HG03342 (cell line): ENCODE data around the gene GAA.

ENCODE experiments used
- ATAC-seq: cut with Tn5 transposase; IDR thresholded peaks from one replicate; pipeline ENCODE4 v1.9.1; 2021; ENCODE audit warnings: mild to moderate bottlenecking, moderate library complexity; ENCODE audit not compliant: unreplicated experiment

GAA gene

GRCh38 chr17:80101011-80101945 lies at the start of gene GAA:
GAA (plus strand) TSS chr17:80101581; CDS start chr17:80104587, 3,006 bp downstream.
- ATAC-seq, result peak; percentile 71

- no peak for ATAC-seq
These were observed 49.7 kb upstream of the GAA start for GRCh38 chr17:80051681-80052080.

GRCh38 chr17:80053102-80053501 lies 48.3 kb upstream of the GAA start:
- no peak for ATAC-seq

DNA sequence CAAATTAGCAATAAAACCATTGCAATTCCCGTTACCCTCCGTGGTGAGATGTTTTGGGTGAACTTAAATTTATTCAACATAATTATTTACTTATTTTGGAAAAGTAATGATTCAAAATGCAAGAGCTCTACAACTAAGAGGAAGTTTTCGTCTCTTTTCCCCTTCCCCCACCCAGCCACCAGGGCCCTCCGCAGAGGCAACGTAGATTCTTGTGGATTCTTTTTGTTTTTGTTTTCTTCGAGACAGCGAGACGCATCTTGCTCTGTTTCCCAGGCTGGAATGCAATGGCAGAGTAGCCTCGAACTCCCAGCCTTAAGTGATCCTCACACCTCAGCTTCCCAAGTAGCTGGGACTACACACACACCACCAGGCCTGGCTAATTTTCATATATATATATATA lies 45.8 kb upstream of the GAA start:
- no peak for ATAC-seq

GRCh38 chr17:80058311-80058955 lies 42.9 kb upstream of the GAA start:
- no peak for ATAC-seq

GRCh38 chr17:80060644-80061043 lies 40.7 kb upstream of the GAA start:
- no peak for ATAC-seq

- no peak for ATAC-seq
These were observed 40.0 kb upstream of the GAA start for GRCh38 chr17:80061421-80061820.

DNA sequence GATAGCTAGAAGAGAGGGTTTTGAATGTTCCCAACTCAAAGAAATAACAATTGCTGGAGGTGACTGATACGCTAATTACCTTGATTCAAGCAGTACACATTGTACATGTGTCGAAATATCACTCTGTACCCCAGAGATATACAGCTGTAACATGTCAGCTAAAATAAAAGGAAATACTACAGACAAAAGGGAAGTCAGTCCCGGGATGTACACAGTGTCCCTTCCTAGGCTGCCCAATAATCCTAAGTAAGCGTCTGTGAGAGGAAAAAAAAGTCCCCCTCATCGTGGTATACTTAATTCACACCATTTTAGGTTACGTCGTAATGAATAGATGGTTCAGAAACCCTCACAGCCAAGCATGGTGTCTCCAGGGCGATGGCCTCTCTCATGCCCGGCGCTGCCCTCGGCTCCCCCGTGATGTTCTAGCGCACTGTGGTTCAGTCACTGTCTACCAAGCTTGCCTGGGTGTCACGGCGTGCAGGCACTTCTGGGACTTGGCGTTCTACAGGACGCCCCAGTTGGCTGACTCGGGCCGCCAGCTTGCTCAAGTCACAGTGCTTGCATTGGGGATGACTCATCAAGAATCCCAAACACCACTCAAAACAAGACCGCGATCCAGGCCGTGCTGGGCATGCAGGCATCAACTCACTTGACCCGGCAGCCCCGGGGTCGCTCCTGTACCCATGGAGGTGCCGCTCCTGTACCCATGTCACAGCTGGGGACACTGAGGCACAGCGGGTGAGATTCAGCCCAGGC lies 37.4 kb upstream of the GAA start:
- no peak for ATAC-seq

- ATAC-seq, result no peak
These were observed 36.7 kb upstream of the GAA start for GRCh38 chr17:80064696-80065095.

- no peak for ATAC-seq
These were observed 35.8 kb upstream of the GAA start for GRCh38 chr17:80065478-80066170.

DNA sequence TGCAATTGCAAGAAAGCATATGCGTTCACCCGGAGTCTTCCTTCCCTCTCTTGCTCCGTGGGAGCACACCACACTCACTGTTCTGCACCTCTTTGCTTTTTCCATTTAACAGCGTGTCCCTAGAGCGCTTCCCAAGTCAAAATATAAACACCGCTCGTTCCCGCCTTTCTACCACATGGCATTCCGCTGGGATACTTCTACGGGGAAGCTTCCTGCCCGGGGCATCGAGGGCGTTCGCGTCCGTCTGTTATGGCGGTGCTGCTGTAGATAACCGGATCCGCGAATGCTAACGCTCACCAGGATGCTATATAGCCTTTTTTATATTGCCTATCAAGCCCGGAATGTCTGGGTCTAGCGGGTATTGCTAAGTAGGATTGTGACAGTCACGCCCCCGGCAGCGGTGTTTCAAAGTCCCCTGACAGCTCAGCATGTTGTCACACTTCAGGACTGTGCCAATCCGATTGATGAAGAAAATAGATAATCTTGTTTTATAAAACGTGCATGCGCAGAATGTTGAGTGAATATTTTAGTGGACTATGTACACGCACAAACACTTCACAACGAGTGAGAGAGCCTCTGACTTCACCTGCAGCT lies 33.9 kb upstream of the GAA start:
- no peak for ATAC-seq

- ATAC-seq, result no peak
These were observed 32.8 kb upstream of the GAA start for GRCh38 chr17:80068301-80069222.

- ATAC-seq, result no peak
These were observed 30.8 kb upstream of the GAA start for GRCh38 chr17:80070375-80071115.

GRCh38 chr17:80071116-80071841 lies 30.1 kb upstream of the GAA start:
- no peak for ATAC-seq

DNA sequence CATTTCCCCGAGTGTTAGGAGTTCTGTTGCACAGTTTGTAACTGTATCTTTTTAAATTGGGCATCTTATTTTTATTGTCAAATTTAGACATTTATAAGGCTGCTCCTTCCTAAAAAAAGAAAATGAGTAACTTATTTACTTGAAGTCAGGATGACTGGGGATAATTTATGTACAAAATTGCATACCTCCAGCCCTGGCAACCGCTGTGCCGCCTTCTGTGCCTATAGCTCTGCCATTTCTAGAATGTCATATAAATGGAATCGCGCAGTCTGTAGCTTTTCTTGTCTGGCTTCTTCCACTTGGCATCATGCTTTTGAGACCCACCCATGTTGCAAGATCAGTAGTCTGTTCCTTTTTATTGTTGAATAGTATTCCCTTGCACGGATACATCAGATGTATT lies 29.0 kb upstream of the GAA start:
- no peak for ATAC-seq

DNA sequence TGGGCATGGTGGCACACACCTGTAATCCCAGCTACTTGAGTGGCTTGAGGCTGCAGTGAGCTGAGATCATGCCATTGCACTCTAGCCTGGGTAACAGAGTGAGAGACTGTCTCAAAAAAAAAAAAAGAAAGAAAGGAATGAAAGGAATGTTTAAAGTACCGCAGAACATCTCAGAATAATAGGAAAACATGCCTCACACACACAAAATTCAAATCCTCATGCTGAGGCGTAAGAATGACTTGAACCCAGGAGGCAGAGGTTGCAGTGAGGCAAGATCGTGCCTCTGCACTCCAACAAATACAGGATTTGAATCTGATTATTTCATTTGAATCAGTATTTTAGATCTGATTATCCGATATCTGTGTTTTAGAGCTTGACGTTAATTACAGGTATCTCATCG lies 21.3 kb upstream of the GAA start:
- ATAC-seq, result no peak

DNA sequence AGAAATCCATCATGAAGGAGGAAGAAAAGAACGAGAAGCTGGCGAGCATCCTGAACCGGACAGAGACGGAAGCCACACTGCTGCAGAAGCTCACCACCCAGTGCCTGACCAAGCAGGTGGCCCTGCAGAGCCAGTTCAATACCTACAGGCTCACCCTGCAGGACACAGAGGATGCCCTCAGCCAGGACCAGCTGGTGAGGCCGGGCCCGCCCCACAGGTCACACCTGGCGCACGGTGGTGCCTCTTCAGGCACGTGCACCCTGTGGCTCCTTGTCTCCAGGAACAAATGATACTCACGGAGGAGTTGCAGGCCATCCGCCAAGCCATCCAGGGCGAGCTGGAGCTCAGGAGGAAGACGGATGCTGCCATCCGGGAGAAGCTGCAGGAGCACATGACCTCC lies 19.8 kb upstream of the GAA start:
- no peak for ATAC-seq
